ENCODE data around the gene UPK3A. TPM values are rescaled to one million over a fixed set of nuclear protein-coding genes. Genes with fewer than 3 reads are reported as not detected.

Gene UPK3A
- polyA plus RNA-seq, 3 donors: 6.0 to 19.0 (median 14.0) TPM

- H3K4me1 Mint-ChIP-seq: peaks cover 27% of the 10 kb centered on the region
- H3K36me3 Mint-ChIP-seq: no peaks in the 10 kb centered on the region
- H3K4me3 ChIP-seq (replicated peaks in 1 of 3; ENCODE audit: low read depth in 2 of 3, low read length in 3 of 3): no peak overlapping the region
- intact Hi-C loops (cut with micrococcal nuclease): no loop called here
- WGBS (ENCODE audit: insufficient coverage): 60% methylated on average over 2 of the region's 8 CpGs
- H2AFZ ChIP-seq (ENCODE audit: insufficient read depth, low read depth, low read length, poor library complexity, severe bottlenecking): no peak overlapping the region
- peaks cover 0 to 4% (median 0%) of the 10 kb centered on the region in 3 donors for H3K27me3 Mint-ChIP-seq (ENCODE audit: low read depth in 3 of 3)
- no peak overlapping the region for H3K27ac ChIP-seq (ENCODE audit: low read depth in 1 of 2, low read length in 2 of 2)
- DNase-seq: no peak
- no peaks in the 10 kb centered on the region for H3K9me3 ChIP-seq (replicated peaks in 1 of 2; ENCODE audit: control insufficient read depth in 1 of 2, insufficient read depth in 1 of 2, low read length in 2 of 2)
- H3K4me2 ChIP-seq (replicated peaks; ENCODE audit: extremely low read depth, low read length, poor library complexity, severe bottlenecking): no peak overlapping the region
- H3K4me1 ChIP-seq (ENCODE audit: control insufficient read depth in 1 of 2, insufficient read depth in 2 of 2, low read length in 2 of 2): peaks cover 15 to 22% of the 10 kb centered on the region in 2 donors
- H3K9ac ChIP-seq (ENCODE audit: insufficient read depth, low read length, poor library complexity, severe bottlenecking): no peak overlapping the region
- no peaks in the 10 kb centered on the region for H3K79me2 ChIP-seq (ENCODE audit: insufficient read depth, low read length)
- TF ChIP-seq, protein P1, sequence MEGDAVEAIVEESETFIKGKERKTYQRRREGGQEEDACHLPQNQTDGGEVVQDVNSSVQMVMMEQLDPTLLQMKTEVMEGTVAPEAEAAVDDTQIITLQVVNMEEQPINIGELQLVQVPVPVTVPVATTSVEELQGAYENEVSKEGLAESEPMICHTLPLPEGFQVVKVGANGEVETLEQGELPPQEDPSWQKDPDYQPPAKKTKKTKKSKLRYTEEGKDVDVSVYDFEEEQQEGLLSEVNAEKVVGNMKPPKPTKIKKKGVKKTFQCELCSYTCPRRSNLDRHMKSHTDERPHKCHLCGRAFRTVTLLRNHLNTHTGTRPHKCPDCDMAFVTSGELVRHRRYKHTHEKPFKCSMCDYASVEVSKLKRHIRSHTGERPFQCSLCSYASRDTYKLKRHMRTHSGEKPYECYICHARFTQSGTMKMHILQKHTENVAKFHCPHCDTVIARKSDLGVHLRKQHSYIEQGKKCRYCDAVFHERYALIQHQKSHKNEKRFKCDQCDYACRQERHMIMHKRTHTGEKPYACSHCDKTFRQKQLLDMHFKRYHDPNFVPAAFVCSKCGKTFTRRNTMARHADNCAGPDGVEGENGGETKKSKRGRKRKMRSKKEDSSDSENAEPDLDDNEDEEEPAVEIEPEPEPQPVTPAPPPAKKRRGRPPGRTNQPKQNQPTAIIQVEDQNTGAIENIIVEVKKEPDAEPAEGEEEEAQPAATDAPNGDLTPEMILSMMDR (IDR thresholded peaks at IDR 0.05): no peak
- no peaks in the 10 kb centered on the region for H3K27me3 ChIP-seq (ENCODE audit: control insufficient read depth in 2 of 2, insufficient read depth in 2 of 2, low read length in 2 of 2)
- H3K27ac Mint-ChIP-seq: peak overlapping the region in 1 of 7 donors; percentile 35
- no peak overlapping the region for H3K4me3 Mint-ChIP-seq
- H4K20me1 ChIP-seq (ENCODE audit: insufficient read depth, low read length): no peaks in the 10 kb centered on the region
- peaks cover 0 to 2% (median 0%) of the 10 kb centered on the region in 7 donors for H3K9me3 Mint-ChIP-seq
- no peaks in the 10 kb centered on the region for H3K36me3 ChIP-seq (replicated peaks in 1 of 2; ENCODE audit: control insufficient read depth in 1 of 2, insufficient read depth in 2 of 2, low read length in 2 of 2)
Observed at GRCh38 chr22:45248832-45249561, 35.8 kb upstream of the UPK3A start.

- Mint-ChIP-seq H3K27ac (no peak overlapping the region), H3K4me1 (peaks cover 5% of the 10 kb centered on the region), H3K27me3 (ENCODE audit: low read depth in 3 of 3) (peaks cover 0 to 2% (median 2%) of the 10 kb centered on the region in 3 donors), H3K36me3 (no peaks in the 10 kb centered on the region), H3K9me3 (peaks cover 0 to 2% (median 0%) of the 10 kb centered on the region in 7 donors), H3K4me3 (no peak overlapping the region)
- TF ChIP-seq, protein P1 (IDR thresholded peaks at IDR 0.05): no peak
- no peaks in the 10 kb centered on the region for H4K20me1 ChIP-seq (ENCODE audit: insufficient read depth, low read length)
- H3K9ac ChIP-seq (ENCODE audit: insufficient read depth, low read length, poor library complexity, severe bottlenecking): no peak overlapping the region
- no peaks in the 10 kb centered on the region for H3K79me2 ChIP-seq (ENCODE audit: insufficient read depth, low read length)
- H3K4me2 ChIP-seq (replicated peaks; ENCODE audit: extremely low read depth, low read length, poor library complexity, severe bottlenecking): no peak overlapping the region
- DNase-seq: no peak
- 88% methylated on average over 4 of the region's 8 CpGs for WGBS (ENCODE audit: insufficient coverage)
- intact Hi-C loops (cut with micrococcal nuclease): no loop called here
- H3K9me3 ChIP-seq (replicated peaks in 1 of 2; ENCODE audit: control insufficient read depth in 1 of 2, insufficient read depth in 1 of 2, low read length in 2 of 2): no peaks in the 10 kb centered on the region
- H3K36me3 ChIP-seq (replicated peaks in 1 of 2; ENCODE audit: control insufficient read depth in 1 of 2, insufficient read depth in 2 of 2, low read length in 2 of 2): no peaks in the 10 kb centered on the region
- H3K27me3 ChIP-seq (ENCODE audit: control insufficient read depth in 2 of 2, insufficient read depth in 2 of 2, low read length in 2 of 2): no peaks in the 10 kb centered on the region
- H3K27ac ChIP-seq (ENCODE audit: low read depth in 1 of 2, low read length in 2 of 2): no peak overlapping the region
- H3K4me1 ChIP-seq (ENCODE audit: control insufficient read depth in 1 of 2, insufficient read depth in 2 of 2, low read length in 2 of 2): peaks cover 3% of the 10 kb centered on the region in 2 donors
- no peak overlapping the region for H2AFZ ChIP-seq (ENCODE audit: insufficient read depth, low read depth, low read length, poor library complexity, severe bottlenecking)
- H3K4me3 ChIP-seq (replicated peaks in 1 of 3; ENCODE audit: low read depth in 2 of 3, low read length in 3 of 3): no peak overlapping the region
Observed at GRCh38 chr22:45251825-45252224, 32.9 kb upstream of the UPK3A start.
